Measurements from ENCODE around the gene HYOU1.

HYOU1 gene

GRCh38 chr11:118998822-118999221 is 58.2 kb downstream of the HYOU1 start:
- H3K4me3 ChIP-seq (ENCODE audit: low read depth, low read length): peak overlapping the region; percentile 67
- no peak for TF ChIP-seq CTCF (IDR thresholded peaks at IDR 0.05; ENCODE audit: low read depth, low read length)
- DNase-seq (ENCODE audit: low read depth, low spot score): peak; percentile 76
- in situ Hi-C loops (cut with HindIII; ENCODE audit: low sequenced_read_pairs): no loop called here

DNA sequence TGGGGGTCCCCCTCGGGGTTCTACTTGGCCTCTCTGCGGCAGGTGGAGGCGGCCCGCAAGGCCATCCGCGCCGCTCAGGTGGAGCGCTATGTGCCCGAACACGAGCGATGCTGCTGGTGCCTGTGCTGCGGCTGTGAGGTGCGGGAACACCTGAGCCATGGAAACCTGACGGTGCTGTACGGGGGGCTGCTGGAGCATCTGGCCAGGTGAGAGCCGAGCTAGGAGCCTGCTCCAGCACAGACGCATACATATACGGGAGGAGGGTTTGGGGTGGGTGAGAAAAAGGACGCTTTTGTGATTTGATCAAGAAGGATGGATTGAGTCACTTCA is 58.7 kb downstream of the HYOU1 start:
- no peak for TF ChIP-seq CTCF (IDR thresholded peaks at IDR 0.05; ENCODE audit: low read depth, low read length)
- peak overlapping the region; percentile 67 for H3K4me3 ChIP-seq (ENCODE audit: low read depth, low read length)
- DNase-seq (ENCODE audit: low read depth, low spot score): peak; percentile 16
- in situ Hi-C loops (cut with HindIII; ENCODE audit: low sequenced_read_pairs): no loop called here

GRCh38 chr11:118997627-118998387 is 59.2 kb downstream of the HYOU1 start, which contains the start of gene CENATAC:
CENATAC (plus strand) TSS chr11:118998138; CDS start chr11:118998198, 60 bp downstream.
- H3K4me3 ChIP-seq (ENCODE audit: low read depth, low read length): peak within 1 kb of the TSS; percentile 67
- DNase-seq (ENCODE audit: low read depth, low spot score): peak; percentile 86
- TF ChIP-seq CTCF (IDR thresholded peaks at IDR 0.05; ENCODE audit: low read depth, low read length): no peak
- in situ Hi-C loops (cut with HindIII; ENCODE audit: low sequenced_read_pairs): no loop called here

- DNase-seq (ENCODE audit: low read depth, low spot score): peak; percentile 17
- peak overlapping the region; percentile 67 for H3K4me3 ChIP-seq (ENCODE audit: low read depth, low read length)
- TF ChIP-seq CTCF (IDR thresholded peaks at IDR 0.05; ENCODE audit: low read depth, low read length): peak; percentile 32
- in situ Hi-C loops (cut with HindIII; ENCODE audit: low sequenced_read_pairs): no loop called here
Observed at GRCh38 chr11:118996926-118997626, 59.9 kb downstream of the HYOU1 start.
